Vagina (tissue), 2 donors: ENCODE data around the gene OSTF1. TPM values are rescaled to one million over a fixed set of nuclear protein-coding genes. Genes with fewer than 3 reads are reported as not detected.

Experiments
- DNase-seq, 2 donors: peaks; one replicate each; pipeline ENCODE4 v3.0.0-alpha.2; 2017; ENCODE audit errors: extremely low spot score in 2 of 2
- H3K27ac ChIP-seq: fragments of 200-600 bp; sonication (generic); one replicate; pipeline ENCODE4 v1.5.1; 2019
- H3K27me3 ChIP-seq: fragments of 200-600 bp; sonication (generic); one replicate; pipeline ENCODE4 v1.5.1; 2019
- H3K36me3 ChIP-seq, 2 donors: fragments of 200-600 bp; sonication (generic); one replicate each; pipeline ENCODE4 v1.5.1; 2017 to 2019
- H3K4me1 ChIP-seq: fragments of 200-600 bp; sonication (generic); one replicate; pipeline ENCODE4 v1.5.1; 2019
- H3K4me3 ChIP-seq, 2 donors: fragments of 200-600 bp; sonication (generic); 1 replicate in 1 of 2; 2 replicates in 1 of 2; pipeline ENCODE4 v1.5.1; 2016 to 2019
- H3K9me3 ChIP-seq: fragments of 200-600 bp; sonication (generic); one replicate; pipeline ENCODE4 v1.5.1; 2019
- CTCF ChIP-seq, 3 experiments: fragments of 450-650 bp in 2 of 3; fragments of 200-600 bp in 1 of 3; sonication (generic) in 1 of 3; IDR thresholded peaks; one replicate each; pipeline ENCODE4 v1.5.1; 2017 to 2019; ENCODE audit warnings: antibody characterized with exemption in 3 of 3, mild to moderate bottlenecking in 2 of 3, moderate library complexity in 2 of 3
- POLR2A ChIP-seq, 2 donors: fragments of 450-650 bp; IDR thresholded peaks; one replicate each; pipeline ENCODE4 v1.6.1; 2017; ENCODE audit warnings: antibody characterized with exemption in 2 of 2, mild to moderate bottlenecking in 2 of 2, moderate library complexity in 2 of 2
- POLR2AphosphoS5 ChIP-seq, 2 donors: sonication (generic); formaldehyde crosslinking; IDR thresholded peaks; one replicate each; pipeline ENCODE4 v1.9.0; 2017; ENCODE audit warnings: antibody characterized with exemption in 2 of 2, mild to moderate bottlenecking in 2 of 2, low read depth in 1 of 2; ENCODE audit not compliant: insufficient read depth in 1 of 2
- intact Hi-C: fragments of 100-400 bp; cut with DNase I; formaldehyde crosslinking; loops from one replicate; pipeline ENCODE4 v1.15.1; 2023
- total RNA-seq: library from RNA; depleted of rRNA; stranded (reverse); fragments of >200 nt; gene quantifications from one replicate; pipeline ENCODE4 v1.2.3, GENCODE V29; 2016

Gene OSTF1
- total RNA-seq, 1 donor from 2014 or later, result 25.0 TPM

- intact Hi-C loops, result no loop called here
- no peak for DNase-seq
- no peak overlapping the region for H3K4me3 ChIP-seq
- peaks cover 44% of the 10 kb centered on the region for H3K4me1 ChIP-seq
- no peaks in the 10 kb centered on the region for H3K36me3 ChIP-seq
- TF ChIP-seq CTCF (IDR thresholded peaks at IDR 0.05) (no peak), POLR2AphosphoS5 (IDR thresholded peaks at IDR 0.05; ENCODE audit: insufficient read depth in 1 of 2, low read depth in 1 of 2) (peak in 1 of 2 donors; percentile 8)
- peak overlapping the region; percentile 9 for H3K27ac ChIP-seq
- no peaks in the 10 kb centered on the region for H3K9me3 ChIP-seq
- H3K27me3 ChIP-seq, result no peaks in the 10 kb centered on the region
Observed at GRCh38 chr9:75108571-75108970, 20.3 kb downstream of the OSTF1 start.

GRCh38 chr9:75109210-75109839 lies 21.0 kb downstream of the OSTF1 start:
- DNase-seq, result no peak

GRCh38 chr9:75111019-75111622 lies 22.8 kb downstream of the OSTF1 start:
- DNase-seq, result no peak
- Histone ChIP-seq H3K9me3 (no peaks in the 10 kb centered on the region), H3K4me3 (no peak overlapping the region), H3K27me3 (no peaks in the 10 kb centered on the region), H3K36me3 (no peaks in the 10 kb centered on the region), H3K27ac (peak overlapping the region; percentile 19), H3K4me1 (peaks cover 37% of the 10 kb centered on the region)
- intact Hi-C loops, result no loop called here
- TF ChIP-seq CTCF (IDR thresholded peaks at IDR 0.05) (no peak), POLR2AphosphoS5 (IDR thresholded peaks at IDR 0.05; ENCODE audit: insufficient read depth in 1 of 2, low read depth in 1 of 2) (peak in 1 of 2 donors; percentile 21)

More at GRCh38 chr9:75109210-75109839, 21.0 kb downstream of the OSTF1 start:
- Histone ChIP-seq H3K4me3 (no peak overlapping the region), H3K4me1 (peaks cover 44% of the 10 kb centered on the region), H3K36me3 (no peaks in the 10 kb centered on the region), H3K9me3 (no peaks in the 10 kb centered on the region), H3K27me3 (no peaks in the 10 kb centered on the region), H3K27ac (no peak overlapping the region)
- TF ChIP-seq CTCF (IDR thresholded peaks at IDR 0.05) (no peak), POLR2A (IDR thresholded peaks at IDR 0.05) (no peak), POLR2AphosphoS5 (IDR thresholded peaks at IDR 0.05; ENCODE audit: insufficient read depth in 1 of 2, low read depth in 1 of 2) (no peak)
- intact Hi-C loops, result no loop called here

- no peak for DNase-seq
- no peak overlapping the region for H3K4me3 ChIP-seq
- H3K4me1 ChIP-seq, result peaks cover 35% of the 10 kb centered on the region
- intact Hi-C loops, result no loop called here
- no peaks in the 10 kb centered on the region for H3K9me3 ChIP-seq
- no peaks in the 10 kb centered on the region for H3K27me3 ChIP-seq
- no peak for TF ChIP-seq CTCF (IDR thresholded peaks at IDR 0.05)
- no peak for TF ChIP-seq POLR2AphosphoS5 (IDR thresholded peaks at IDR 0.05; ENCODE audit: insufficient read depth in 1 of 2, low read depth in 1 of 2)
- no peak for TF ChIP-seq POLR2A (IDR thresholded peaks at IDR 0.05)
- H3K36me3 ChIP-seq, result no peaks in the 10 kb centered on the region
- no peak overlapping the region for H3K27ac ChIP-seq
Observed at GRCh38 chr9:75112789-75113188, 24.5 kb downstream of the OSTF1 start.

GRCh38 chr9:75116306-75116705 lies 28.0 kb downstream of the OSTF1 start:
- no peak overlapping the region for H3K4me3 ChIP-seq
- H3K4me1 ChIP-seq, result peaks cover 11% of the 10 kb centered on the region
- no peaks in the 10 kb centered on the region for H3K9me3 ChIP-seq
- intact Hi-C loops, result no loop called here
- no peak for TF ChIP-seq CTCF (IDR thresholded peaks at IDR 0.05)
- no peak for TF ChIP-seq POLR2AphosphoS5 (IDR thresholded peaks at IDR 0.05; ENCODE audit: insufficient read depth in 1 of 2, low read depth in 1 of 2)
- TF ChIP-seq POLR2A (IDR thresholded peaks at IDR 0.05), result no peak
- no peaks in the 10 kb centered on the region for H3K36me3 ChIP-seq
- no peak overlapping the region for H3K27ac ChIP-seq
- H3K27me3 ChIP-seq, result no peaks in the 10 kb centered on the region
- DNase-seq, result no peak
